GM23338 (cell line): ENCODE measurements around the gene PLS1. TPM values are rescaled to one million over a fixed set of nuclear protein-coding genes. Genes with fewer than 3 reads are reported as not detected.
A peak's percentile ranks its signal among the peaks of the same experiment; 100 is the strongest.

Source experiments
- ATAC-seq: fragments of 200-7000 bp; cut with Tn5 transposase; 3 replicates; pipeline ENCODE4 v1.9.1; 2020
- DNase-seq: peaks from one replicate; pipeline ENCODE4 v3.0.0-alpha.2; 2015; ENCODE audit warnings: low spot score
- H2AFZ ChIP-seq: fragments of 200-600 bp; sonication (generic); 2 replicates; pipeline ENCODE4 v1.8.0; 2016; ENCODE audit warnings: antibody characterized with exemption, mild to moderate bottlenecking, moderate library complexity
- H3F3A ChIP-seq: fragments of 200-600 bp; sonication (generic); replicated peaks from 2 replicates; pipeline ENCODE4 v1.8.0; 2017; ENCODE audit warnings: antibody characterized with exemption, mixed run types, low read depth
- H3K27ac ChIP-seq: fragments of 200-600 bp; sonication (generic); 2 replicates; pipeline ENCODE4 v1.6.1; 2016; ENCODE audit warnings: low read depth
- H3K27me3 ChIP-seq: fragments of 200-600 bp; sonication (generic); 2 replicates; pipeline ENCODE4 v1.8.0; 2016; ENCODE audit warnings: mild to moderate bottlenecking, mixed run types, moderate library complexity; ENCODE audit not compliant: insufficient read depth
- H3K36me3 ChIP-seq: fragments of 200-600 bp; sonication (generic); 2 replicates; pipeline ENCODE4 v1.8.0; 2016; ENCODE audit warnings: mild to moderate bottlenecking; ENCODE audit not compliant: insufficient read depth
- H3K4me1 ChIP-seq: fragments of 200-600 bp; sonication (generic); 2 replicates; pipeline ENCODE4 v1.8.0; 2016; ENCODE audit warnings: mild to moderate bottlenecking, moderate library complexity; ENCODE audit not compliant: insufficient read depth
- H3K4me2 ChIP-seq: fragments of 200-600 bp; sonication (generic); 2 replicates; pipeline ENCODE4 v1.7.1; 2017; ENCODE audit warnings: mixed run types
- H3K4me3 ChIP-seq: fragments of 200-600 bp; sonication (generic); 2 replicates; pipeline ENCODE4 v1.6.1; 2016; ENCODE audit warnings: mixed run types
- H3K79me2 ChIP-seq: fragments of 200-600 bp; sonication (generic); replicated peaks from 2 replicates; pipeline ENCODE4 v1.8.0; 2017; ENCODE audit warnings: mild to moderate bottlenecking; ENCODE audit not compliant: insufficient read depth
- H3K9me2 ChIP-seq: fragments of 200-600 bp; sonication (generic); 2 replicates; pipeline ENCODE4 v1.8.0; 2017; ENCODE audit not compliant: insufficient read depth
- H4K20me1 ChIP-seq: fragments of 200-600 bp; sonication (generic); replicated peaks from 2 replicates; pipeline ENCODE4 v1.8.0; 2017; ENCODE audit warnings: mild to moderate bottlenecking; ENCODE audit not compliant: insufficient read depth
- H3K27ac Mint-ChIP-seq: 2 replicates; pipeline ENCODE4 v1.8.0; 2020; ENCODE audit warnings: inconsistent platforms, mild to moderate bottlenecking, moderate library complexity, mixed read lengths
- H3K27me3 Mint-ChIP-seq: 3 replicates; pipeline ENCODE4 v1.8.0; 2022; ENCODE audit warnings: low read depth, mild to moderate bottlenecking, moderate library complexity, mixed read lengths, inconsistent platforms; ENCODE audit not compliant: insufficient read depth, poor library complexity
- H3K36me3 Mint-ChIP-seq: 3 replicates; pipeline ENCODE4 v1.8.0; 2021; ENCODE audit warnings: low read depth, mild to moderate bottlenecking, inconsistent platforms, moderate library complexity, mixed read lengths
- H3K4me1 Mint-ChIP-seq: 3 replicates; pipeline ENCODE4 v1.8.0; 2020; ENCODE audit warnings: mild to moderate bottlenecking, inconsistent platforms, mixed read lengths
- H3K4me3 Mint-ChIP-seq: 3 replicates; pipeline ENCODE4 v1.8.0; 2021; ENCODE audit warnings: moderate library complexity, mild to moderate bottlenecking, inconsistent platforms, mixed read lengths
- H3K9me3 Mint-ChIP-seq: 3 replicates; pipeline ENCODE4 v1.8.0; 2020; ENCODE audit warnings: moderate library complexity, mild to moderate bottlenecking, inconsistent platforms, mixed read lengths
- CREB1 ChIP-seq: fragments of 250-450 bp; sonication (Bioruptor Pico); IDR thresholded peaks from 2 replicates; pipeline ENCODE4 v1.5.0; 2020; ENCODE audit warnings: low read depth, mild to moderate bottlenecking, moderate library complexity
- EZH2 ChIP-seq: fragments of 200-600 bp; sonication (generic); IDR thresholded peaks from one replicate; pipeline ENCODE4 v1.8.0; 2017; ENCODE audit warnings: antibody characterized with exemption, mild to moderate bottlenecking, low read depth; ENCODE audit not compliant: unreplicated experiment
- EZH2phosphoT487 ChIP-seq: fragments of 200-600 bp; sonication (generic); IDR thresholded peaks from one replicate; pipeline ENCODE4 v1.8.1; 2018; ENCODE audit warnings: antibody characterized with exemption; ENCODE audit not compliant: unreplicated experiment
- JUNB ChIP-seq: IDR thresholded peaks from one replicate; pipeline ENCODE4 v1.6.1; 2016; ENCODE audit warnings: antibody characterized with exemption; ENCODE audit not compliant: unreplicated experiment
- NANOG ChIP-seq: IDR thresholded peaks from 2 replicates; pipeline ENCODE4 v1.6.1; 2016; ENCODE audit warnings: antibody characterized with exemption, borderline replicate concordance
- POLR2AphosphoS5 ChIP-seq: IDR thresholded peaks from 2 replicates; pipeline ENCODE4 v1.6.1; 2016; ENCODE audit warnings: antibody characterized with exemption, low read depth
- STAT1 ChIP-seq: IDR thresholded peaks from one replicate; pipeline ENCODE4 v1.6.1; 2016; ENCODE audit warnings: antibody characterized with exemption; ENCODE audit not compliant: unreplicated experiment
- ZNF331 ChIP-seq: fragments of 250-450 bp; sonication (Bioruptor Pico); IDR thresholded peaks from 2 replicates; pipeline ENCODE4 v1.5.0; 2020; ENCODE audit warnings: low read depth, mild to moderate bottlenecking, moderate library complexity
- polyA plus RNA-seq: library from polyadenylated mRNA; unstranded; fragments of >200 nt; fragmentation: Nextera tagmentation; extraction: Ambion mirVana; gene quantifications from 2 replicates; pipeline ENCODE4 v1.2.1, GENCODE V29; 2016
- total RNA-seq: library from RNA; depleted of rRNA; stranded (reverse); fragments of >200 nt; shearing (Covaris generic); gene quantifications from 2 replicates; pipeline ENCODE4 v1.2.3, GENCODE V29; 2014
- TF ChIP-seq, protein P1 (sequence below): fragments of 250-450 bp; sonication (Bioruptor Pico); IDR thresholded peaks from 2 replicates; pipeline ENCODE4 v1.5.0; 2020; ENCODE audit warnings: mild to moderate bottlenecking, moderate library complexity

The PLS1 gene
- total and polyA plus RNA-seq, 2 experiments from 2014 or later, result 18.4 to 42.2 TPM

- no peak for TF ChIP-seq JUNB
Observed at GRCh38 chr3:142723665-142723967, 127.4 kb downstream of the PLS1 start (continued).

GRCh38 chr3:142723968-142724681 is 127.9 kb downstream of the PLS1 start, which contains the start of gene TRPC1:
Gene TRPC1 (plus strand): TSS chr3:142724034. CDS start chr3:142724560, 526 bp downstream.
- H3K4me1 ChIP-seq, result peaks cover 19% of the 10 kb centered on the region
- H3K79me2 ChIP-seq, result peaks cover 31% of the 10 kb centered on the region
- H3K36me3 Mint-ChIP-seq, result no peaks in the 10 kb centered on the region; the same call in 2 of the 3 replicates
- H3F3A ChIP-seq, result no peaks in the 10 kb centered on the region
- no peaks in the 10 kb centered on the region for H3K36me3 ChIP-seq
- peak; percentile 89 for DNase-seq
- H4K20me1 ChIP-seq, result 0 out of 2 replicates have a peak, but pooled peaks cover 3% of the 10 kb centered on the region
- H3K9me3 Mint-ChIP-seq, result no peaks in the 10 kb centered on the region; the same call in 2 of the 3 replicates
- H3K27ac ChIP-seq, result peak within 1 kb of the TSS; percentile 94
- H3K4me2 ChIP-seq, result peak within 1 kb of the TSS; percentile 94
- H3K27me3 Mint-ChIP-seq, result peaks cover 3% of the 10 kb centered on the region
- no peaks in the 10 kb centered on the region for H3K27me3 ChIP-seq
- no peaks in the 10 kb centered on the region for H3K9me2 ChIP-seq
- H3K27ac Mint-ChIP-seq, result peak within 1 kb of the TSS; percentile 95
- H3K4me3 ChIP-seq, result peak within 1 kb of the TSS; percentile 85
- H2AFZ ChIP-seq, result peak within 1 kb of the TSS; percentile 96
- peaks cover 22% of the 10 kb centered on the region for H3K4me1 Mint-ChIP-seq
- peak within 1 kb of the TSS; percentile 84 for H3K4me3 Mint-ChIP-seq
- ATAC-seq, result peak; percentile 89
- TF ChIP-seq EZH2phosphoT487 (no peak), EZH2 (no peak), STAT1 (no peak), NANOG (no peak), ZNF331 (CRISPR knock-in tag) (no peak), CREB1 (CRISPR knock-in tag) (peak; percentile 35; the same call in 1 of the 2 replicates), POLR2AphosphoS5 (peak; percentile 76)

- no peaks in the 10 kb centered on the region for H3K36me3 ChIP-seq
- Mint-ChIP-seq H3K9me3 (no peaks in the 10 kb centered on the region; the same call in 2 of the 3 replicates), H3K4me3 (peak overlapping the region; percentile 84), H3K27ac (peak overlapping the region; percentile 73), H3K36me3 (no peaks in the 10 kb centered on the region; the same call in 2 of the 3 replicates), H3K4me1 (peaks cover 22% of the 10 kb centered on the region), H3K27me3 (peaks cover 3% of the 10 kb centered on the region)
- 0 out of 2 replicates have a peak, but pooled peaks cover 3% of the 10 kb centered on the region for H4K20me1 ChIP-seq
- DNase-seq (peak; percentile 92), ATAC-seq (peak; percentile 78)
- no peaks in the 10 kb centered on the region for H3K27me3 ChIP-seq
- peak overlapping the region; percentile 85 for H3K4me3 ChIP-seq
- peak overlapping the region; percentile 96 for H2AFZ ChIP-seq
- peaks cover 37% of the 10 kb centered on the region for H3K79me2 ChIP-seq
- peak overlapping the region; percentile 94 for H3K27ac ChIP-seq
- H3K9me2 ChIP-seq, result no peaks in the 10 kb centered on the region
- H3K4me1 ChIP-seq, result peaks cover 19% of the 10 kb centered on the region
- H3F3A ChIP-seq, result no peaks in the 10 kb centered on the region
- peak overlapping the region; percentile 94 for H3K4me2 ChIP-seq
- TF ChIP-seq, protein P1, sequence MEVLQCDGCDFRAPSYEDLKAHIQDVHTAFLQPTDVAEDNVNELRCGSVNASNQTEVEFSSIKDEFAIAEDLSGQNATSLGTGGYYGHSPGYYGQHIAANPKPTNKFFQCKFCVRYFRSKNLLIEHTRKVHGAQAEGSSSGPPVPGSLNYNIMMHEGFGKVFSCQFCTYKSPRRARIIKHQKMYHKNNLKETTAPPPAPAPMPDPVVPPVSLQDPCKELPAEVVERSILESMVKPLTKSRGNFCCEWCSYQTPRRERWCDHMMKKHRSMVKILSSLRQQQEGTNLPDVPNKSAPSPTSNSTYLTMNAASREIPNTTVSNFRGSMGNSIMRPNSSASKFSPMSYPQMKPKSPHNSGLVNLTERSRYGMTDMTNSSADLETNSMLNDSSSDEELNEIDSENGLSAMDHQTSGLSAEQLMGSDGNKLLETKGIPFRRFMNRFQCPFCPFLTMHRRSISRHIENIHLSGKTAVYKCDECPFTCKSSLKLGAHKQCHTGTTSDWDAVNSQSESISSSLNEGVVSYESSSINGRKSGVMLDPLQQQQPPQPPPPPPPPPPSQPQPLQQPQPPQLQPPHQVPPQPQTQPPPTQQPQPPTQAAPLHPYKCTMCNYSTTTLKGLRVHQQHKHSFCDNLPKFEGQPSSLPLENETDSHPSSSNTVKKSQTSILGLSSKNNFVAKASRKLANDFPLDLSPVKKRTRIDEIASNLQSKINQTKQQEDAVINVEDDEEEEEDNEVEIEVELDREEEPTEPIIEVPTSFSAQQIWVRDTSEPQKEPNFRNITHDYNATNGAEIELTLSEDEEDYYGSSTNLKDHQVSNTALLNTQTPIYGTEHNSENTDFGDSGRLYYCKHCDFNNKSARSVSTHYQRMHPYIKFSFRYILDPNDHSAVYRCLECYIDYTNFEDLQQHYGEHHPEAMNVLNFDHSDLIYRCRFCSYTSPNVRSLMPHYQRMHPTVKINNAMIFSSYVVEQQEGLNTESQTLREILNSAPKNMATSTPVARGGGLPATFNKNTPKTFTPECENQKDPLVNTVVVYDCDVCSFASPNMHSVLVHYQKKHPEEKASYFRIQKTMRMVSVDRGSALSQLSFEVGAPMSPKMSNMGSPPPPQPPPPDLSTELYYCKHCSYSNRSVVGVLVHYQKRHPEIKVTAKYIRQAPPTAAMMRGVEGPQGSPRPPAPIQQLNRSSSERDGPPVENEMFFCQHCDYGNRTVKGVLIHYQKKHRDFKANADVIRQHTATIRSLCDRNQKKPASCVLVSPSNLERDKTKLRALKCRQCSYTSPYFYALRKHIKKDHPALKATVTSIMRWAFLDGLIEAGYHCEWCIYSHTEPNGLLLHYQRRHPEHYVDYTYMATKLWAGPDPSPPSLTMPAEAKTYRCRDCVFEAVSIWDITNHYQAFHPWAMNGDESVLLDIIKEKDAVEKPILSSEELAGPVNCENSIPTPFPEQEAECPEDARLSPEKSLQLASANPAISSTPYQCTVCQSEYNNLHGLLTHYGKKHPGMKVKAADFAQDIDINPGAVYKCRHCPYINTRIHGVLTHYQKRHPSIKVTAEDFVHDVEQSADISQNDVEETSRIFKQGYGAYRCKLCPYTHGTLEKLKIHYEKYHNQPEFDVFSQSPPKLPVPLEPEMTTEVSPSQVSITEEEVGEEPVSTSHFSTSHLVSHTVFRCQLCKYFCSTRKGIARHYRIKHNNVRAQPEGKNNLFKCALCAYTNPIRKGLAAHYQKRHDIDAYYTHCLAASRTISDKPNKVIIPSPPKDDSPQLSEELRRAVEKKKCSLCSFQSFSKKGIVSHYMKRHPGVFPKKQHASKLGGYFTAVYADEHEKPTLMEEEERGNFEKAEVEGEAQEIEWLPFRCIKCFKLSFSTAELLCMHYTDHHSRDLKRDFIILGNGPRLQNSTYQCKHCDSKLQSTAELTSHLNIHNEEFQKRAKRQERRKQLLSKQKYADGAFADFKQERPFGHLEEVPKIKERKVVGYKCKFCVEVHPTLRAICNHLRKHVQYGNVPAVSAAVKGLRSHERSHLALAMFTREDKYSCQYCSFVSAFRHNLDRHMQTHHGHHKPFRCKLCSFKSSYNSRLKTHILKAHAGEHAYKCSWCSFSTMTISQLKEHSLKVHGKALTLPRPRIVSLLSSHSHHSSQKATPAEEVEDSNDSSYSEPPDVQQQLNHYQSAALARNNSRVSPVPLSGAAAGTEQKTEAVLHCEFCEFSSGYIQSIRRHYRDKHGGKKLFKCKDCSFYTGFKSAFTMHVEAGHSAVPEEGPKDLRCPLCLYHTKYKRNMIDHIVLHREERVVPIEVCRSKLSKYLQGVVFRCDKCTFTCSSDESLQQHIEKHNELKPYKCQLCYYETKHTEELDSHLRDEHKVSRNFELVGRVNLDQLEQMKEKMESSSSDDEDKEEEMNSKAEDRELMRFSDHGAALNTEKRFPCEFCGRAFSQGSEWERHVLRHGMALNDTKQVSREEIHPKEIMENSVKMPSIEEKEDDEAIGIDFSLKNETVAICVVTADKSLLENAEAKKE (CRISPR knock-in tag), result no peak
- TF ChIP-seq EZH2 (no peak), JUNB (no peak)
Observed at GRCh38 chr3:142724682-142725356, 128.6 kb downstream of the PLS1 start.
